ENCODE data around the gene RASGRP1. TPM values are rescaled to one million over a fixed set of nuclear protein-coding genes. Genes with fewer than 3 reads are reported as not detected.

Gene RASGRP1
- total RNA-seq, 1 donor from 2014 or later: 0.44 TPM

DNA sequence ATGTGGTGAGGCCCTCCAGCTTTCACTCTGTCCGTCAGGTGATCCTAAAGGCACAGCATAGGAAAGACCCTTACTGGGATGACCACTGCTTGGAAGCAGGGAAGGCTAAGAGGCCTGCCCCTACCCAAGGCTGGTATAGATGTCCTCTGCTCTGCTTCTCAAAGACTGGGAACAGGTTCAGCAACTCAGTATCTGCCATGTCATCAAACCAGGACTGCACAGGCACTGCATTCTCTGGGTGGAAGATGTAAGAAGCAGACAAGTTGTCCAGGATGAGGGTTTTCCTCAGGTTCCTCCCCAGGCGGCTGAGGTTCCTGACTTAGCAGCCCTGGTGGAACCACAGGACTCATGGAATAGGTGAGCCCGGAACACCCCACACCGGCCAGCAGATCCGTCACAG, 106.0 kb downstream of the RASGRP1 start:
- H3K4me1 ChIP-seq: peaks cover 38% of the 10 kb centered on the region
- no peak for DNase-seq
- H3K9me3 ChIP-seq (replicated peaks): no peaks in the 10 kb centered on the region
- no peaks in the 10 kb centered on the region for H3K36me3 ChIP-seq
- TF ChIP-seq, protein P1, sequence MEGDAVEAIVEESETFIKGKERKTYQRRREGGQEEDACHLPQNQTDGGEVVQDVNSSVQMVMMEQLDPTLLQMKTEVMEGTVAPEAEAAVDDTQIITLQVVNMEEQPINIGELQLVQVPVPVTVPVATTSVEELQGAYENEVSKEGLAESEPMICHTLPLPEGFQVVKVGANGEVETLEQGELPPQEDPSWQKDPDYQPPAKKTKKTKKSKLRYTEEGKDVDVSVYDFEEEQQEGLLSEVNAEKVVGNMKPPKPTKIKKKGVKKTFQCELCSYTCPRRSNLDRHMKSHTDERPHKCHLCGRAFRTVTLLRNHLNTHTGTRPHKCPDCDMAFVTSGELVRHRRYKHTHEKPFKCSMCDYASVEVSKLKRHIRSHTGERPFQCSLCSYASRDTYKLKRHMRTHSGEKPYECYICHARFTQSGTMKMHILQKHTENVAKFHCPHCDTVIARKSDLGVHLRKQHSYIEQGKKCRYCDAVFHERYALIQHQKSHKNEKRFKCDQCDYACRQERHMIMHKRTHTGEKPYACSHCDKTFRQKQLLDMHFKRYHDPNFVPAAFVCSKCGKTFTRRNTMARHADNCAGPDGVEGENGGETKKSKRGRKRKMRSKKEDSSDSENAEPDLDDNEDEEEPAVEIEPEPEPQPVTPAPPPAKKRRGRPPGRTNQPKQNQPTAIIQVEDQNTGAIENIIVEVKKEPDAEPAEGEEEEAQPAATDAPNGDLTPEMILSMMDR (IDR thresholded peaks at IDR 0.05; ENCODE audit: borderline replicate concordance): no peak
- no peak overlapping the region for H3K4me3 ChIP-seq
- no peaks in the 10 kb centered on the region for H3K27me3 ChIP-seq (ENCODE audit: low read depth)
- no peak overlapping the region for H3K27ac ChIP-seq (replicated peaks)
- intact Hi-C loops (cut with micrococcal nuclease): no loop called here

DNA sequence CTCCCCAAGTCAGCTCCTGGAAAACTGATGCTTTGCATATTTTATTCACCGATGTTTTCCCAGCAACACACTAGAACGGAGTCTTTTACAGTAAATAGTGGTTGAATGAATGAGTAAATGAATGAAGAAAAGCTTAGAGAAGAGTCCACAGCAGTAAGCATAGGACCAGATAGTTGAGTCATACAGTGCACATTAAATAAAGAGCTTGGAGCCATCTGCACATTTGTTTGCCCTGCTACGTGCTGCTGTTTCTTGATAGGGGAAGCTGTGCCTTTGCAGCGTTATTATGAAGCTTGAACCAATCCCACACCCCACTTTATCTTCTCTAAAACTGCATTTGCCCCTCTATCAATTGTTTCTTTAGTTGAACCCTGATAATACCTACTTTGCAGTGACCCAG, 109.5 kb downstream of the RASGRP1 start:
- Histone ChIP-seq H3K4me3 (peak overlapping the region; percentile 75), H3K4me1 (peaks cover 35% of the 10 kb centered on the region), H3K27ac (replicated peaks) (peak overlapping the region; percentile 96), H3K27me3 (ENCODE audit: low read depth) (no peaks in the 10 kb centered on the region), H3K36me3 (no peaks in the 10 kb centered on the region), H3K9me3 (replicated peaks) (no peaks in the 10 kb centered on the region)
- intact Hi-C loops (cut with micrococcal nuclease): no loop called here
- no peak for DNase-seq
- TF ChIP-seq, protein P1 (IDR thresholded peaks at IDR 0.05; ENCODE audit: borderline replicate concordance): no peak

DNA sequence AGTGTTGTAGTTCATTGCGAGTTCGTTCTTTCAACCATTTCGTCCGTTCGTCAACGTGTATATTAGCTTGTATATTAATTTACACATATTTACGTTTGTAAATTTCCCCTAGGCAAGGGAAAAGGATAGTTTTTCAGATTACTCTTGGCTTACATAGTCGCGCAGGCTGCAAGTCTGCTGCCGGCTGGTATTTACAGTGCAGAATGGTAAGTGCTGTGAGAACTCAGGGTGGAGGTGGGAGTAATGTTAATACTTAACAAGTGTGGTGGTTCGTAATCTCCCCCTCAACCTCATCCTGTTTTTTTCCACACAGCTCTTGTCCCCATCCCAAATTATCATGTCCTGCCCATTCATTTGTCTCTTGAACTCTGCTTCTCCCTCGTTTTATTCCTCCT, 109.9 kb downstream of the RASGRP1 start:
- intact Hi-C loops (cut with micrococcal nuclease): no loop called here
- H3K9me3 ChIP-seq (replicated peaks): no peaks in the 10 kb centered on the region
- H3K27ac ChIP-seq (replicated peaks): peak overlapping the region; percentile 96
- no peaks in the 10 kb centered on the region for H3K36me3 ChIP-seq
- TF ChIP-seq, protein P1 (IDR thresholded peaks at IDR 0.05; ENCODE audit: borderline replicate concordance): no peak
- no peak for DNase-seq
- no peaks in the 10 kb centered on the region for H3K27me3 ChIP-seq (ENCODE audit: low read depth)
- H3K4me3 ChIP-seq: peak overlapping the region; percentile 75
- H3K4me1 ChIP-seq: peaks cover 33% of the 10 kb centered on the region

DNA sequence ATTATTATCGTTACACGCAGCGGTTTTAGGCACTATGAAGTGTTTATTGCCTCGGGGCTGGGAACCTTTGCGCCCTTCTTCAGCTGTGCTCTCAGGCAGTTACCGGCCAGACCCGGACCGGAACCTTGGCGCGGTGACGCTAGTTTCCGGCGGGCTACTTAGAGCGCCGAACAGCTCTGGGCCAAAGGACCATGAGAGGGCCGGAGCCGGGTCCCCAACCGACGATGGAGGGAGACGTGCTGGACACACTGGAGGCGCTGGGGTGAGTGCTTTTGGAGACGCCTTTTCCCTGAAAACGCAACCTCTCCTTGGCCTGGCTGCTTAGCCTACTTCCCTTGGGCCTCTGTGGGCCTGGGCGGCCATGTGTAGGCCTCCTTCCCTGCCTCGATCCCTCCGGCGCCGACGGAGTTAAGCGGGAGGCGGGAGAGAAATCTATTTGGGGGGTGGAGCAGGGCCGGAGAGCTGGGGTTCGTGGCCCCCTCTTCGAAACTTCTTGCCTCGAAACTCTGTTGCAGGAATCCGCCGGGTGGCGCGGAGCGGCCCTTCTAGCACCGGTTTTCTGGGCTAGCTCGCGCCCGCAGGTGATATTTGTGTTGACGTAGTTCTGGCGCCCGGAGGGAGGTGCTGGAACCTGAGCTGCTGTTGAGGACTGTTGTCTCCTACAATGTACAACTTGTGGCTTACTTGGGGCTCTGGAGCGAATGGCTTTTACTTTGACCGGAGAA, 110.5 kb downstream of the RASGRP1 start, which contains the start of gene FAM98B:
TSS of gene FAM98B (plus strand) at position 157 of the 725 bp plus-strand sequence. CDS start at position 192, 35 bp downstream.
- Histone ChIP-seq H3K4me1 (peaks cover 33% of the 10 kb centered on the region), H3K9me3 (replicated peaks) (no peaks in the 10 kb centered on the region), H3K27me3 (ENCODE audit: low read depth) (no peaks in the 10 kb centered on the region), H3K27ac (replicated peaks) (peak within 1 kb of the TSS; percentile 96), H3K36me3 (no peaks in the 10 kb centered on the region), H3K4me3 (peak within 1 kb of the TSS; percentile 75)
- intact Hi-C loops (cut with micrococcal nuclease): no loop called here
- peak; percentile 89 for DNase-seq
- TF ChIP-seq, protein P1 (IDR thresholded peaks at IDR 0.05; ENCODE audit: borderline replicate concordance): no peak

DNA sequence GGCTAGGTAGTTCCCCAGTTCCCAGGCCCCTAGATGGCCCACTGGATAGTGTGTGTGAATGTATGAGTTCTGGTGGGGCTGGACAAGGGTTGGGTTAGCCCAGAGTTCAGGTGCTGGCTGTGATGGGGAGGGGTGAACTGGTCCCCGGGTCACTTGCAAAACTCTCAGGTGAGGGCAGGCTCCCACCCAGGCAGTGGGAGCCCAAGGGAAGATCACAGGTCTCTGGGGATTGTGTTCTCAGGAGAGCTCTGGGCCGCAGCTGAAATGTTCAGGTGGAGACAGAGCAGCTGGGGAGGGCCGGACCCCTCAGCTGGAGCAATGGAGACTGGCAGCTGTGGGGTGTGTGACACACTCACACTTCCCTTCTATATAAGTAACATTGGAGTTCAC, 123.5 kb downstream of the RASGRP1 start:
- H3K27me3 ChIP-seq (ENCODE audit: low read depth): peaks cover 11% of the 10 kb centered on the region
- H3K4me3 ChIP-seq: no peak overlapping the region
- TF ChIP-seq, protein P1 (IDR thresholded peaks at IDR 0.05; ENCODE audit: borderline replicate concordance): no peak
- H3K9me3 ChIP-seq (replicated peaks): peaks cover 4% of the 10 kb centered on the region
- no peak for DNase-seq
- peaks cover 8% of the 10 kb centered on the region for H3K4me1 ChIP-seq
- H3K36me3 ChIP-seq: no peaks in the 10 kb centered on the region
- intact Hi-C loops (cut with micrococcal nuclease): loop anchor here (10.0 kb wide), 1 partner anchor 244 kb away; no protein-coding TSS in a partner anchor
- no peak overlapping the region for H3K27ac ChIP-seq (replicated peaks)
